Gastroesophageal sphincter (tissue), 3 donors: Measurements from ENCODE around the gene LRRFIP1.

Experiments
- EP300 ChIP-seq: sonication (generic); formaldehyde crosslinking; IDR thresholded peaks from one replicate; pipeline ENCODE4 v1.6.1; 2017; ENCODE audit warnings: antibody characterized with exemption, mild to moderate bottlenecking
- POLR2A ChIP-seq, 2 donors: fragments of 450-650 bp; IDR thresholded peaks; one replicate each; pipeline ENCODE4 v1.6.1; 2017; ENCODE audit warnings: antibody characterized with exemption in 2 of 2, mild to moderate bottlenecking in 2 of 2, moderate library complexity in 1 of 2
- POLR2AphosphoS5 ChIP-seq: sonication (generic); formaldehyde crosslinking; IDR thresholded peaks from one replicate; pipeline ENCODE4 v1.6.1; 2017; ENCODE audit warnings: antibody characterized with exemption
- TF ChIP-seq, protein P1 (sequence below), 4 experiments: fragments of 200-600 bp in 2 of 4; fragments of 450-650 bp in 2 of 4; sonication (generic) in 1 of 4; IDR thresholded peaks; one replicate each; pipeline ENCODE4 v1.5.1; 2017 to 2019; ENCODE audit warnings: antibody characterized with exemption in 4 of 4, mild to moderate bottlenecking in 2 of 4, moderate library complexity in 2 of 4

DNA sequence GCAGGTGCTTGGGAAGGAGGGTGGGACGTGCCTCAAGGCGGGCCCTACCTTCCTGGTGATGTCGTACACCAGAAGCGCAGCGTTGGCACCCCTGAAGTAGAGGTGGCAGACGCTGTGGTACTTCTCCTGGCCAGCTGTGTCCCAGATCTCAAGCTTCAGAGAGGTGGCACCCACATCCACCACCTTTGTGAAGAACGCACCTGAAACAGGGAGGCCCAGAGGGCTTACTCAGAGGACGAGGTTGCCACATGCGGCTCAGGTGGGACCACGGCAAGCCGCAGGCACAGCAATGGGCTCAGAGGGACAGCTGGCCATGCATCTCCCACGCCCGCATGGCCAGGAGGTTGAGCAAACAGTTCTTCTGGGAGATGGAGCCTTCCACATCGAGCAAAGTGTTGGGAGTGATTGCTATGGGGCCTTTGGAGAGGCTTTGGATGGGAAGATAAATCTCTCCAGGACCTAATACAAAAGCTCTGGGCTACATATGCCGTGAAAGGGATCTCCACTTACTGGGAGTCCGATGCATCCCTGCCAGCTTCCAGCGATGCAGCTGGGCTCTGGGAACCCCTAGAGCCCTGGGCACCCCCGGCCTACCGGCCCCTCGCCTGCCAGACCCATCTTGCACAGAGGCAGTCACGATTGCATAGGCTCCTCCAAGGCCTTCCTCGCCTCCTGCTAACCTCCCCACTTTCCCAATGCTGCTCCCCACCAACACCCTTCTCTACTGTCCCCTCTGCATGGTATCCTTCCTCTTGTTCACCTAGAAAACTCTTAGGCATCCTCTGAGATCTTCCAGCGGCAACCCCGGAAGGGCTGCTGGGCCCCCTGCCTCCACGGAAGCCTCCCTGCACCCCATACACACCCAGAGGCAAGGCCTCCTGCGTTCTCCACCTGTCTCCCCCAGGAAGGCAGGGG, 49.2 kb upstream of the LRRFIP1 start:
- TF ChIP-seq, protein P1, sequence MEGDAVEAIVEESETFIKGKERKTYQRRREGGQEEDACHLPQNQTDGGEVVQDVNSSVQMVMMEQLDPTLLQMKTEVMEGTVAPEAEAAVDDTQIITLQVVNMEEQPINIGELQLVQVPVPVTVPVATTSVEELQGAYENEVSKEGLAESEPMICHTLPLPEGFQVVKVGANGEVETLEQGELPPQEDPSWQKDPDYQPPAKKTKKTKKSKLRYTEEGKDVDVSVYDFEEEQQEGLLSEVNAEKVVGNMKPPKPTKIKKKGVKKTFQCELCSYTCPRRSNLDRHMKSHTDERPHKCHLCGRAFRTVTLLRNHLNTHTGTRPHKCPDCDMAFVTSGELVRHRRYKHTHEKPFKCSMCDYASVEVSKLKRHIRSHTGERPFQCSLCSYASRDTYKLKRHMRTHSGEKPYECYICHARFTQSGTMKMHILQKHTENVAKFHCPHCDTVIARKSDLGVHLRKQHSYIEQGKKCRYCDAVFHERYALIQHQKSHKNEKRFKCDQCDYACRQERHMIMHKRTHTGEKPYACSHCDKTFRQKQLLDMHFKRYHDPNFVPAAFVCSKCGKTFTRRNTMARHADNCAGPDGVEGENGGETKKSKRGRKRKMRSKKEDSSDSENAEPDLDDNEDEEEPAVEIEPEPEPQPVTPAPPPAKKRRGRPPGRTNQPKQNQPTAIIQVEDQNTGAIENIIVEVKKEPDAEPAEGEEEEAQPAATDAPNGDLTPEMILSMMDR (IDR thresholded peaks at IDR 0.05): no peak
- TF ChIP-seq POLR2A (IDR thresholded peaks at IDR 0.05): no peak
- TF ChIP-seq POLR2AphosphoS5: no peak
- no peak for TF ChIP-seq EP300
